GM19372 (cell line): Measurements from ENCODE around the gene SENP3.

Experiments used
- ATAC-seq: cut with Tn5 transposase; IDR thresholded peaks from one replicate; pipeline ENCODE4 v1.9.1; 2021; ENCODE audit warnings: mild to moderate bottlenecking, low read depth, moderate library complexity; ENCODE audit not compliant: unreplicated experiment

The SENP3 gene

DNA sequence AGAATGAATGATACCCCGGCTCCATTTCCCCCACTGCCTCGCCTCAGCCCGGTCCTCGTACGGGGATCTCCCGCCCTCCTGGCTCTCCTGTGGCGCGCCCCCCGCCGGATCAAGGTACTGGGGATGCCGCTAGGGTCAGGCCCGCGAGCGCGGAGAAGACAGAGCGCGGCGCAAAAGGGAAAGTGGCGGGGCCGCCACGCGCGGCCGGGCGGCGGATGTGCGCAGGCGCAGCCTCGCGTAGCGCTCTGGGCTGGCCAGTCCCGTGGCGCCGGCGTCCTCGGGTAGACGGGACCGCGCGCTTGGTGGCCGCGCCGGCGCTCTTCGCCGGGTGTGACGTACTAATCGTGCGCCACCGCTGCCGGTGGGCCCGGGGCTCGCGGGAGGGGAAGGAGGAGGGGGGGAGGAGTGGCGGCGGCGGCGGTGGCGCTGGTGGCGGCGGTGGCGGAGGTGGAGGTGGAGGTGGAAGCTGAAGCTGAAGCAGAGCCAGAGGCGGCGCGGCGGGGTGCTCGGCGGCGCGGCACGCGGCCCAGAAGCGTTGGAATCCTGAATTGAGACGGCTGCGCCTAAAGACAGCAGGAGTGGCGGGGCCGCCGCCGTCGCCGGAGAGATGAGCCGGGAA is at the start of gene SENP3:
SENP3 (plus strand) TSS at position 331 of the 619 bp plus-strand sequence. CDS start 1,158 bp downstream, outside the sequence.
- peak; percentile 81 for ATAC-seq

- ATAC-seq, result no peak
These were observed 49.6 kb upstream of the SENP3 start for GRCh38 chr17:7512105-7512504.

DNA sequence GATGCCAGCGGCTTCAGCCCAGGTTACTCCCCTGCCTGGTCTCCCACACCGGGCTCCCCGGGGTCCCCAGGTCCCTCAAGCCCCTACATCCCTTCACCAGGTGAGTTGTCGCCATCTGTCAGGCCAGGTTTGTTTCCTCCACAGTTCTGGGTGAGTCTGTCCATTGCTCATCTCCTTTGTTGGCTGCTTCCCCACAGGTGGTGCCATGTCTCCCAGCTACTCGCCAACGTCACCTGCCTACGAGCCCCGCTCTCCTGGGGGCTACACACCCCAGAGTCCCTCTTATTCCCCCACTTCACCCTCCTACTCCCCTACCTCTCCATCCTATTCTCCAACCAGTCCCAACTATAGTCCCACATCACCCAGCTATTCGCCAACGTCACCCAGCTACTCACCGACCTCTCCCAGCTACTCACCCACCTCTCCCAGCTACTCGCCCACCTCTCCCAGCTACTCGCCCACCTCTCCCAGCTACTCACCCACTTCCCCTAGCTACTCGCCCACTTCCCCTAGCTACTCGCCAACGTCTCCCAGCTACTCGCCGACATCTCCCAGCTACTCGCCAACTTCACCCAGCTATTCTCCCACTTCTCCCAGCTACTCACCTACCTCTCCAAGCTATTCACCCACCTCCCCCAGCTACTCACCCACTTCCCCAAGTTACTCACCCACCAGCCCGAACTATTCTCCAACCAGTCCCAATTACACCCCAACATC is 48.7 kb upstream of the SENP3 start:
- ATAC-seq, result no peak

DNA sequence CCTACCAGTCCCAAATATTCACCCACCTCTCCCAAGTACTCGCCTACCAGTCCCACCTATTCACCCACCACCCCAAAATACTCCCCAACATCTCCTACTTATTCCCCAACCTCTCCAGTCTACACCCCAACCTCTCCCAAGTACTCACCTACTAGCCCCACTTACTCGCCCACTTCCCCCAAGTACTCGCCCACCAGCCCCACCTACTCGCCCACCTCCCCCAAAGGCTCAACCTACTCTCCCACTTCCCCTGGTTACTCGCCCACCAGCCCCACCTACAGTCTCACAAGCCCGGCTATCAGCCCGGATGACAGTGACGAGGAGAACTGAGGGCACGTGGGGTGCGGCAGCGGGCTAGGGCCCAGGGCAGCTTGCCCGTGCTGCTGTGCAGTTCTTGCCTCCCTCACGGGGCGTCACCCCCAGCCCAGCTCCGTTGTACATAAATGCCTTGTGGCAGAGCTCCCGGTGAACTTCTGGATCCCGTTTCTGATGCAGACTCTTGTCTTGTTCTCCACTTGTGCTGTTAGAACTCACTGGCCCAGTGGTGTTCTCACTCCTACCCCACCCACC is 47.8 kb upstream of the SENP3 start:
- ATAC-seq, result no peak

- no peak for ATAC-seq
These were observed 45.7 kb upstream of the SENP3 start for GRCh38 chr17:7515911-7516610.

GRCh38 chr17:7523033-7523432 is 38.7 kb upstream of the SENP3 start:
- ATAC-seq, result no peak

DNA sequence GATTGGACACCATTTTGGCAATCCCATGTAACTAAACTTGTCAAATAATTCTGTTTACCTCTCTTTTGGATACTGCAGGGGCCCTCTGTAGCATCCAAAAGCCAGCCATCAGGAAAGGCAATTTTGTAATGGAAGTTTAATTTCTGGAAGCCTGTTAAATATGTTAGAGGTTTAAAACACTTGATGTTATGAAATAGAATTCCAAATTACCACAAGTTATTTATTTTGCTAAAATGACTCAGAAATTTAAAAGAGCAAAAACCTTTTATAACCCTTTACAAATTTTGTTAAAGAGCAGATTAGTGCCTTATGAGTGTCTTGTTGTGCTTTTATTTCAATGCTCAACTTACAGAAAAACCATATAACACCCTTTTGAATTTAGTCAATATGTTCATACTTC is 32.9 kb upstream of the SENP3 start:
- ATAC-seq, result no peak

DNA sequence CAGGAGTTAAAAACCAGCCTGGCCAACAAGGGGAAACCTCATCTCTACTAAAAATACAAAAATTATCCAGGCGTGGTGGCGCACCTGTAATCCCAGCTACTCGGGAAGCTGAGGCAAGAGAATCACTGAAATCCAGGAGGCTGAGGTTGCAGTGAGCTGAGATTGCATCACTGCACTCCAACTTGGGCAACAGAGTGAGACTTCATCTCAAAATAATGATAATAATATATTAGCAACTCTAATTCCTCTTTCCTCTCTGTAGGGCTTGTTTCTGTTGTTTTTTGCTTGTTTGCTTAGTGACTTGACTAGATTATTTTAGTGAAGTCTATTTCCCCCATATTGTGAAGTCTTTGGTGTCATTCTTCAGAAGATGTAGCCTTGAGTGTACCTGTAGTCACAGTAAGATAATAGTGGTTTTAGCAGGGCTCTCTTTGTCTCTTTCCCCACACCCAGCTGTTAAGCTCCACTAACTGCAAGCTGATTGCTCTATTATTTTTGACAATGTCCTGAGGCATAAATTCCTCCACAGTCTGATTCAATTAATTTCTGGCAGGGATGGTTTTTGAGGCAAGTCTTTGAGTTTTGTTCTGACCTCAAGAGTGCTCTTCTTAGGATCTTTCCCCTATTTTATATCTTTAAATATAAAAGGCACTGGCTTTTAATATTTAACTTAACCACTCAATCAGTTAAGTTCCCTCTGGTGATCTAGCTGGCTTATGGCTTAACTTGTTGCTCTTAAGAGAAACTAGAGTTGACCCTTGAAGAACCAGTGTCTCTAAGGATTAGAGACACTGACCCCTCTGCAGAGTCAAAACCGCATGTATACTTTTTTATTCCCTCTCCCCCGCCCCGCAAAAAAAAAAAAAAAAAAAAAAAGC is 31.5 kb upstream of the SENP3 start:
- ATAC-seq, result no peak

DNA sequence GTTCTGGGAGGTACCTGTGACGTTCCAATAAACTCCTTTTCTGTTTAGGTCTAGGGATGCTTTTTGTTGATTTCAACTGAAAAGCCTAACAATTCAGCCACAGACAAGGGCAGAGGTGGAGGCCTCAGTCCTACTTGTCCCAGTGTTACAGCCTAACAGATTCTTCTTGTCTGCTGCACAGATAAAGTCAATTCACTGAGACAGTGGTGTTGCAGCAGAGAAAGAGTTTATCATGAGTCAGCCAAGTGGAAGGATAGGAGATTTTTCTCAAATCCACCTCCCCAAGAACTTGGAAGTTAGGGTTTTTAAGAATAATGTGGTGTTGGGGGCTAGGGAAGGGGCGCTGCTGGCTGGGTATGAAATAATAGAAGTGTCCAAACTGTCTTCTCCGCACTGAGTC is 23.7 kb upstream of the SENP3 start:
- ATAC-seq, result no peak

- ATAC-seq, result no peak
These were observed 22.7 kb upstream of the SENP3 start for GRCh38 chr17:7538891-7539545.

DNA sequence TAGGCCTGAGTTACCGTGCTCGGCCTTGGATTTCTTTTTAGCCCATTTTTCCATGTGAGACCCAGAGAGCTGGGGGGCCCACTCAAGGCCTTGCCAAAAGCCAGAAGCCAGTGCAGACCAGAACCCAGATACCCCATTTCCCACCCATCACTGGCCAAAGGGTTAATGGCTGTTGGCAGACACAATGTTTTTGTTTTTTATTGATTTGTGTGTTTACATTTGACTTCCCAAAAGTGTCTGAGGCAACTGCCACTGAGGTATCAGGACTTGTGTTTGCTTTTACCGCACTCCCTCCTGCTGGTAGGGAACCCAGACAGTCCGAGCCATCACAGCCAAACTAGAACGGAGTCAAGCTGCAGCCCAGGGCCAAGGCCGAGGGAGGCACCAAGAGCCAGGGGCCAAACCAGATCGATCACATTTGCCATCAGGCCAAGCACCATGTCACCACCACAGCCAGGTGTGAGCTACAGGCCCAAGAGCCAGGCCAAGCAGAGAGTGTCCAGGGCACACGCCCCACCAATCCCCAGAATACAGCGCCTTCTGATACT is 20.6 kb upstream of the SENP3 start:
- ATAC-seq, result no peak

DNA sequence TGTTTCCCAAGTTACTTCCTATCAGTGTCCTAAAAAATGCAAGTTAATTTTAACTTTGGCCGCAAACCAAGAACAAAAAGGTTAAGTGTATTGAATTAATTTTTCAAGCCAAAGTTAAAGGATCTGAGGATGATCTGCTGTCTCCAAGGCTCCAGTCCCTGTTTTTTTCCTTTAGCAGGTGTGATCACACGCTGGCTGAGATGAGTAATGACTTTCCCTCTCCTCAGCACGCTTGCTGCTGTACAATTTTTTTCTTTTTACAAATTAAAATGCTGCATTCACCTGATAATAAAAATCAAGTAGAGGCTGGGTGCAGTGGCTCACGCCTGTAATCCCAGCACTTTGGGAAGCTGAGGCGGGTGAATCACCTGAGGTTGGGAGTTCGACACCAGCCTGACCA is 16.8 kb upstream of the SENP3 start:
- ATAC-seq, result no peak

- ATAC-seq, result no peak
These were observed 12.9 kb upstream of the SENP3 start, which contains the start of gene TNFSF12 for GRCh38 chr17:7548585-7549400. TNFSF12 (plus strand) TSS chr17:7549058; CDS start chr17:7549154, 96 bp downstream.

DNA sequence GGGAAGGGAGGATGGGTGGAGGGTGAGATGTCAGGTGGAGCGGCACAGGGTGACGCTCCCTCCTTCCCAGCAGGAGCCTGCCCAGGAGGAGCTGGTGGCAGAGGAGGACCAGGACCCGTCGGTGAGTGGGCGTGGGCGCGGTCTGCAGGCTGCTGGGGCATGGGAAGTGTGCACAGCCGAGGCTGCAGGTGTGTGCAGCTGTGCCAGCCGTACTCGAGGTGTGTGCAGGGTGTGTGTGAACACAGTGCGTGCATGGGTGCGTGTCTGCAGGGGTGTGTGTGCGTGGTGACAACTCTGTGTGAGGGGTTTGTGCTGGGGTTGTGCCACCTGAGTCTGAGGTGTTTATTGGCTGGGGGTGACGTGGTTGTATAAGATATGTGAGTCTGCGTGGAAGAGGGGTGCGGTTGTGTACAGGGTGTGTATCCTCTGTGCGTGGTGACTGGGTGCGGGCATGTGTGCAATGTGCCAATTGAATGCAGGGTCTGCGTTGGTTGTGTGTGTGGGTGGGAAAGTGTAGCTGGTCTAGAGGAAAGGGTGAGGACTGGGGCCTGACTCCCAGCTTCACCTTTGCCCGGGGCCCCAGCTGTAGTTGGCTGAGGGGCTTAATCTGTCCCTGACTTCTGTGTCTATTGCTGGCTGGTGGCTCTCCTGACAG is 12.2 kb upstream of the SENP3 start:
- ATAC-seq, result no peak

DNA sequence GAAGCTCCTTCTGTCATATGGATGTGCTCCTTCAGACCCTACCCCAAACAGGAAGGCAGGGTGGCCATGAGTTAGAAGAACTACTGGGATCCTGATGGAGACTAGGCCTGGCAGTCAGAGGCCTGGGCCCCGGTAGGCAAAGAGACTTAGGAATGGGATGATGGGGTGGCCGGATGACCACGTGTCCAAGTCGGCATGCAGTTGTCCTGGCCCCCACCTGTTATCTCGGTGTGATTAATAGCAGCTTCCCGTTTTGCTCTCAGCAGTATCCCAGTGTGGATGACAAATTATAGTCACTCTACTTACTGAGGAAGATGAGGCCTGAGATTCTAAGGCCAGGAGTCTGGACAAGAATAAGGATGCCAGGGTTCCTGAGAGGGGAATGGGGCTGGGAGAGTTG is 11.4 kb upstream of the SENP3 start:
- no peak for ATAC-seq

DNA sequence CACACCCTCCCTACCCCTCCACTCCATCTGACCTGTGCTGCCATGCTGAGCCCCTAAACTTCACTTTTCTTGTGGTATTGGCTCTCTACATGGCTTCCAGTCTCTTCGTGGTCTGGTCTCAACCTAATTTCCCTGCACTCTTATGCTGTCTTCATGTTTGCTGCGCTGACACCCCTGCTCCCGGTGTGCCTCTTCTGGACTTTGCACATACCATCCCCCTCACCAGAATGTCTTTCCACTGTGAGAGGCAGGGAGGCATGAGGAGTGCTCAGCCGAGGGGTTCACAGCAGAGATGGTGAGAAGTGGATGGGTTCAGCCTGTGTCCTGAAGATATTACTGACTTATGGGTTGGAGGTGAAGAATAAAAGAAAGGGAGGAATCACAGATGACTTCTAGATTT is 10.3 kb upstream of the SENP3 start:
- no peak for ATAC-seq

GRCh38 chr17:7552621-7553051 is 9.1 kb upstream of the SENP3 start:
- ATAC-seq, result peak; percentile 69

- ATAC-seq, result no peak
These were observed 8.4 kb upstream of the SENP3 start for GRCh38 chr17:7553356-7553755.
